ENCODE results near the gene TAF15.

DNA sequence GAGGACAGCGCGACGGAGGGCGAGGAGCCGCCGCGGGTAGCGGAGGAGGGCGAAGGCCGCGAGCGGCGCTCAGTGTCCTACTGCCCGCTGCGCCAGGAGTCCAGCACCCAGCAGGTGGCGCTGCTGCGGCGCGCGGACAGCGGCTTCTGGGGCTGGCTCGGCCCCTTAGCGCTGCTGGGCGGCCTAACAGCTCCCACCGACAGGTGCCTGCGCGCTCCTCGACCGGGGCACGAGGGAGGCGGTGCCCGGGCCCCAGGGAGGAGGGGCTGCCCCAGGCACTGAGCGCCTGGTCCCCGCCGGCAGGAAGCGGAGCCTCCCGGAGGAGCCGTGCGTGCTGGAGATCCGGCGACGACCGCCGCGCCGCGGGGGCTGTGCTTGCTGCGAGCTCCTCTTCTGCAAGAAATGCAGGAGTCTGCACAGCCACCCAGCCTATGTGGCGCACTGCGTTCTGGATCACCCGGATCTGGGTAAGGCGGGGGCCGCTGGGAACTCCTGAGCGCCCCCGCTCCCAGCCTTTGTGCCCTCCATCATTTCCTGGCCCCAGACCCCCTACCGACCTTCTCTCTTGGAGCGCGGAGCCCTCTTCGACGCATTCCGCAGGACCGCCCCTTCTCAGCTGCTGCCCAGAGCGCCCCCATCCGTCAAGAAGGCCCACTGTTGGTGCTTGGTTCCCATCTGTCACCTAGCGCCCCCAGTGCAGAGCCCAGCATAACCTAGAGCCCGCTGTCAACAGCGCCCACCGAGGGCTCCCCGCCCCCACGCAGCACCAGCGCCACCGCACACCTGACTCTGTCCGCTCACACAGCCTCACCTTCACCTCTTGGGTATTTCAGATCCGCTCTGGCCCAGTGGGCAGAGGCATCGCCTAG, 44.9 kb upstream of the TAF15 start:
- TF ChIP-seq, protein P1, sequence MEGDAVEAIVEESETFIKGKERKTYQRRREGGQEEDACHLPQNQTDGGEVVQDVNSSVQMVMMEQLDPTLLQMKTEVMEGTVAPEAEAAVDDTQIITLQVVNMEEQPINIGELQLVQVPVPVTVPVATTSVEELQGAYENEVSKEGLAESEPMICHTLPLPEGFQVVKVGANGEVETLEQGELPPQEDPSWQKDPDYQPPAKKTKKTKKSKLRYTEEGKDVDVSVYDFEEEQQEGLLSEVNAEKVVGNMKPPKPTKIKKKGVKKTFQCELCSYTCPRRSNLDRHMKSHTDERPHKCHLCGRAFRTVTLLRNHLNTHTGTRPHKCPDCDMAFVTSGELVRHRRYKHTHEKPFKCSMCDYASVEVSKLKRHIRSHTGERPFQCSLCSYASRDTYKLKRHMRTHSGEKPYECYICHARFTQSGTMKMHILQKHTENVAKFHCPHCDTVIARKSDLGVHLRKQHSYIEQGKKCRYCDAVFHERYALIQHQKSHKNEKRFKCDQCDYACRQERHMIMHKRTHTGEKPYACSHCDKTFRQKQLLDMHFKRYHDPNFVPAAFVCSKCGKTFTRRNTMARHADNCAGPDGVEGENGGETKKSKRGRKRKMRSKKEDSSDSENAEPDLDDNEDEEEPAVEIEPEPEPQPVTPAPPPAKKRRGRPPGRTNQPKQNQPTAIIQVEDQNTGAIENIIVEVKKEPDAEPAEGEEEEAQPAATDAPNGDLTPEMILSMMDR (IDR thresholded peaks at IDR 0.05 in 4 of 5, conservative IDR thresholded peaks at IDR 0.05 in 1 of 5): peak; percentile 90 to 98 (median 97)
- no peak for TF ChIP-seq POLR2A (IDR thresholded peaks at IDR 0.05)

All from gastrocnemius medialis (tissue), 4 donors.